ENCODE results near the gene NSMCE1. TPM values are rescaled to one million over a fixed set of nuclear protein-coding genes. Genes with fewer than 3 reads are reported as not detected.
A peak's percentile ranks its signal among the peaks of the same experiment; 100 is the strongest.
"Not testable (repeated sequence)": the region's sequence is repeated elsewhere in the genome, so short reads cannot be mapped to it uniquely, and the experiment has no call there.

NSMCE1 gene
- total and polyA plus RNA-seq, 4 experiments from 2014 or later: 66.6 to 202 (median 106) TPM

DNA sequence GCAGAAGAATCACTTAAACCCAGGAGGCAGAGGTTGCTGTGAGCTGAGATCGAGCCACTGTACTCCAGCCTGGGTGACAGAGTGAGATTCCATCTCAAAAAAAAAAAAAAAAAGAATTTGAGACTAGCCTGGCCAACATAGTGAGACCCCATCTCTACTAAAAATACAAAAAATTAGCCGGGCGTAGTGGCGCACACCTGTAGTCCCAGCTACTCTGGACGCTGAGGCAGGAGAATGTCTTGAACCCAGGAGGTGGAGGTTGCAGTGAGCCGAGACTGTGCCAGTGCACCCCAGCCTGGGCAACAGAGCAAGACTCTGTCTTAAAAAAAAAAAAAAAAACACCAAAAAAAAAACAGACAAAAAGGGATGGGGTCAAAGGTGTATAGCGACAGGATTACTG is 4.1 kb upstream of the NSMCE1 start:
- peaks cover 16% of the 10 kb centered on the region for H3K4me1 ChIP-seq (ENCODE audit: insufficient read depth, low read length)
- H3K4me3 ChIP-seq (ENCODE audit: low read length in 2 of 2); H3K9me3 Mint-ChIP-seq; H3K36me3 ChIP-seq (ENCODE audit: insufficient read depth, low read length); DNase-seq; H3K27me3 Mint-ChIP-seq; intact Hi-C loops (cut with micrococcal nuclease); H3K4me3 Mint-ChIP-seq; H3K9me3 ChIP-seq (ENCODE audit: control insufficient read depth in 1 of 2, low read length in 2 of 2); H3K27me3 ChIP-seq (ENCODE audit: insufficient read depth, low read length); H3K36me3 Mint-ChIP-seq; H3K27ac ChIP-seq (ENCODE audit: low read depth, low read length): not testable (repeated sequence)
- ChIA-PET CTCF (ENCODE audit: partially characterized antibody) (interaction anchor here (0.7 to 9.1 kb wide), 4 partner anchors 16 to 94 kb away, joined by 4 to 58 read pairs (median 6); no protein-coding TSS in a partner anchor), POLR2A (ENCODE audit: partially characterized antibody) (interaction anchor here (0.6 to 3.1 kb wide), 5 partner anchors 9 to 100 kb away, joined by 3 to 13 read pairs (median 3); no protein-coding TSS in a partner anchor)
- Mint-ChIP-seq H3K27ac (peak overlapping the region in 2 of 7 donors; percentile 56 to 76), H3K4me1 (peaks cover 10 to 46% (median 32%) of the 10 kb centered on the region in 4 donors)

DNA sequence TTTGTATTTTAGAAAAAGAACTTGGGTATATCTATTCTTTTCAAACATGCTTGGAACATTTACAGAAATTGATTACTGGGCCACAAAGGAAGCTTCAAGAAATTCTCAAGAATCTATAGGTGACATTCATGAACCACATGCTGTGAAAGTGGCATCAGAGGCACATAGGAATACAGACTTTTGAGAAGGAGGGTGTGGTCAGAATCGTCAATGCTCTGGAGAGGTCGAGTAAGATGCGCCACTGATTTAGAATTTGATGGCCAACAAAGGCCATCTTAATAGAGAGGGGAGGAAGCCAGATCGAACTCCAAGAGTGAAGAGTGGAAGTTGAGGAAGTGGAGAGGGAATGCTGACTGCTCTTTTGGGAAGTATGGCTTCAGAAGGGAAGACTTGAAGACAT is 3.5 kb upstream of the NSMCE1 start:
- CTCF ChIA-PET (ENCODE audit: partially characterized antibody): interaction anchor here (0.7 to 9.1 kb wide), 4 partner anchors 16 to 36 kb away, joined by 3 to 58 read pairs (median 4); no protein-coding TSS in a partner anchor

DNA sequence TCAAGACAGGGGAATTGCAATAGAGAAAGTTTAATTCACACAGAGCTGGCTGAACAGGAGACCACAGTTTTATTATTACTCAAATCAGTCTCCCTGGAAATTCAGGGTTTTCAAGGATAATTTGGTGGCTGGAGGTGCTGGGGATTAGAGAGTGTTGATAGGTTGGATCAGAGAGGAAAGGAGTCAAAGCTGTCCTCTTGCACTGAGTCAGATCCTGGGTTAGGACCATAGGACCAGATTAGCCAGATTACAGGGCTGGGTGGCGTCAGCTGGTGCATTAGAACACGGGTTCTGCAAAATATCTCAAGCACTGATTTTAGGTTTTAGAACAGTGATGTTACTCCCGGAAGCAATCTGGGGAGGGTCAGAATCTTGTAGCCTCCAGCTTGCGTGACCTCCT is 1.8 kb upstream of the NSMCE1 start:
- CTCF ChIA-PET (ENCODE audit: partially characterized antibody): interaction anchor here (0.7 to 9.1 kb wide), 4 partner anchors 27 to 91 kb away, joined by 3 to 58 read pairs (median 6); no protein-coding TSS in a partner anchor
- DNase-seq: no peak
- H3K27ac ChIP-seq (ENCODE audit: low read depth, low read length): no peak overlapping the region
- H3K4me1 ChIP-seq (ENCODE audit: insufficient read depth, low read length): peaks cover 26% of the 10 kb centered on the region
- H3K36me3 Mint-ChIP-seq: peaks cover 3 to 8% of the 10 kb centered on the region in 2 donors
- H3K9me3 Mint-ChIP-seq: no peaks in the 10 kb centered on the region
- POLR2A ChIA-PET (ENCODE audit: partially characterized antibody): interaction anchor here (1.1 to 4.5 kb wide), 3 partner anchors 34 to 97 kb away, joined by 3 to 62 read pairs (median 10); no protein-coding TSS in a partner anchor
- peak overlapping the region in 1 of 8 donors; percentile 46 for H3K4me3 Mint-ChIP-seq
- H3K4me1 Mint-ChIP-seq: peaks cover 17 to 61% (median 44%) of the 10 kb centered on the region in 4 donors
- no peaks in the 10 kb centered on the region for H3K9me3 ChIP-seq (ENCODE audit: control insufficient read depth in 1 of 2, low read length in 2 of 2)
- H3K4me3 ChIP-seq (ENCODE audit: low read length in 2 of 2): no peak overlapping the region
- H3K27me3 ChIP-seq (ENCODE audit: insufficient read depth, low read length): no peaks in the 10 kb centered on the region
- intact Hi-C loops (cut with micrococcal nuclease): no loop called here
- H3K27me3 Mint-ChIP-seq: no peaks in the 10 kb centered on the region
- no peaks in the 10 kb centered on the region for H3K36me3 ChIP-seq (ENCODE audit: insufficient read depth, low read length)
- H3K27ac Mint-ChIP-seq: peak overlapping the region in 4 of 7 donors; percentile 32 to 99 (median 84)

More for the DNA sequence above, 3.5 kb upstream of the NSMCE1 start:
- DNase-seq: no peak
- no peaks in the 10 kb centered on the region for H3K27me3 ChIP-seq (ENCODE audit: insufficient read depth, low read length)
- H3K9me3 Mint-ChIP-seq: no peaks in the 10 kb centered on the region
- intact Hi-C loops (cut with micrococcal nuclease): no loop called here
- no peak overlapping the region for H3K4me3 ChIP-seq (ENCODE audit: low read length in 2 of 2)
- H3K4me3 Mint-ChIP-seq: no peak overlapping the region
- POLR2A ChIA-PET (ENCODE audit: partially characterized antibody): interaction anchor here (0.6 to 1.3 kb wide), 3 partner anchors 9 to 98 kb away, joined by 3 to 4 read pairs (median 3); no protein-coding TSS in a partner anchor
- peak overlapping the region in 6 of 7 donors; percentile 7 to 90 (median 60) for H3K27ac Mint-ChIP-seq
- H3K27ac ChIP-seq (ENCODE audit: low read depth, low read length): no peak overlapping the region
- peaks cover 12 to 52% (median 37%) of the 10 kb centered on the region in 4 donors for H3K4me1 Mint-ChIP-seq
- no peaks in the 10 kb centered on the region for H3K36me3 ChIP-seq (ENCODE audit: insufficient read depth, low read length)
- peaks cover 22% of the 10 kb centered on the region for H3K4me1 ChIP-seq (ENCODE audit: insufficient read depth, low read length)
- no peaks in the 10 kb centered on the region for H3K9me3 ChIP-seq (ENCODE audit: control insufficient read depth in 1 of 2, low read length in 2 of 2)
- peaks cover 0 to 8% of the 10 kb centered on the region in 2 donors for H3K36me3 Mint-ChIP-seq
- H3K27me3 Mint-ChIP-seq: no peaks in the 10 kb centered on the region

DNA sequence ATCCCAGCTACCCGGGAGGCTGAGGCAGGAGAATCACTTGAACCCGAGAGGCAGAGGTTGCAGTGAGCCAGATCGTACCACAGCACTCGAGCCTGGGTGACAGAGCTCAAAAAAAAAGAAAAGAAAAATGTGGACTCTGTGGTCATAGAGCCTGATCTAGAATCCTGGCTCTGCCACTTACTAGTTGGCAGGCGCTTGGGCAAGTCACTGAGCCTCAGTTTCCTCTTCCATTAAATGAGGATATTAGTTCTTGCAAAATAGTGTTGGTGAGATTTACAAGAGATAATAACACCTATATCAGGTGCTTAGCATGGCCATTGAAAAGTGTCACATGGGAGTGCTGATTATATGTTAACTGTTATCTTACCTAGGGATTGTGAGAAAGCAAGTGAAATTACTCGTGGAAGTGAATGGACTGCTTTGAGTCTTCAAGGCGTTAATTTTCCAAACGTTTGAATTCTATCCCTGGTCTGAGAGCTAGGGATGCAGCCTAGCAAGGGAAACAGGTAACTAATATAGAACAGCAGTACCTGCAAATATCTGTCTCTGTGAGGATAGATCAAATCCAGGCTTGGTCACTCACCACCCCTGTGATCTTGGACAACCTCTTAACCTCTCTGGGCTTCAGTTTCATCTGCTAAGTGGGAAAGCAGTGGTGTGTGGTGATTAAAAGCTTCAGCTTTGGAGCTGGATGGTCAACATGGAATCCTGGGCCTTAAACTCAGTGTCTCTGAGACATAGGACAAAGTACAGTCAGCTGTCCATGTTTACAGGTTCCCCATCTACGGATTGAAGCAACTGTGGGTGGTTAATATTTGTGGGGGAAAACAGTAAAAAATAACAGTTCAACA is 953 bp upstream of the NSMCE1 start:
- Mint-ChIP-seq H3K4me3 (peak overlapping the region; percentile 95 to 100 (median 98)), H3K27ac (peak overlapping the region; percentile 94 to 99 (median 99)), H3K9me3 (no peaks in the 10 kb centered on the region), H3K36me3 (peaks cover 3 to 8% of the 10 kb centered on the region in 2 donors), H3K27me3 (no peaks in the 10 kb centered on the region), H3K4me1 (peaks cover 20 to 66% (median 48%) of the 10 kb centered on the region in 4 donors)
- H3K9me3 ChIP-seq (ENCODE audit: control insufficient read depth in 1 of 2, low read length in 2 of 2): no peaks in the 10 kb centered on the region
- DNase-seq: no peak
- POLR2A ChIA-PET (ENCODE audit: partially characterized antibody): interaction anchor here (1.2 to 4.5 kb wide), 6 partner anchors 15 to 98 kb away, joined by 5 to 62 read pairs (median 10); no protein-coding TSS in a partner anchor
- H3K27me3 ChIP-seq (ENCODE audit: insufficient read depth, low read length): no peaks in the 10 kb centered on the region
- H3K4me3 ChIP-seq (ENCODE audit: low read length in 2 of 2): peak overlapping the region; percentile 74 to 89
- H3K27ac ChIP-seq (ENCODE audit: low read depth, low read length): peak overlapping the region; percentile 86
- intact Hi-C loops (cut with micrococcal nuclease): loop anchor here (10.0 kb wide), 1 partner anchor 45 kb away; the partner anchor contains the start of gene IL4R
- peaks cover 26% of the 10 kb centered on the region for H3K4me1 ChIP-seq (ENCODE audit: insufficient read depth, low read length)
- CTCF ChIA-PET (ENCODE audit: partially characterized antibody): interaction anchor here (1.0 to 9.1 kb wide), 4 partner anchors 26 to 98 kb away, joined by 3 to 58 read pairs (median 5); no protein-coding TSS in a partner anchor
- H3K36me3 ChIP-seq (ENCODE audit: insufficient read depth, low read length): no peaks in the 10 kb centered on the region

DNA sequence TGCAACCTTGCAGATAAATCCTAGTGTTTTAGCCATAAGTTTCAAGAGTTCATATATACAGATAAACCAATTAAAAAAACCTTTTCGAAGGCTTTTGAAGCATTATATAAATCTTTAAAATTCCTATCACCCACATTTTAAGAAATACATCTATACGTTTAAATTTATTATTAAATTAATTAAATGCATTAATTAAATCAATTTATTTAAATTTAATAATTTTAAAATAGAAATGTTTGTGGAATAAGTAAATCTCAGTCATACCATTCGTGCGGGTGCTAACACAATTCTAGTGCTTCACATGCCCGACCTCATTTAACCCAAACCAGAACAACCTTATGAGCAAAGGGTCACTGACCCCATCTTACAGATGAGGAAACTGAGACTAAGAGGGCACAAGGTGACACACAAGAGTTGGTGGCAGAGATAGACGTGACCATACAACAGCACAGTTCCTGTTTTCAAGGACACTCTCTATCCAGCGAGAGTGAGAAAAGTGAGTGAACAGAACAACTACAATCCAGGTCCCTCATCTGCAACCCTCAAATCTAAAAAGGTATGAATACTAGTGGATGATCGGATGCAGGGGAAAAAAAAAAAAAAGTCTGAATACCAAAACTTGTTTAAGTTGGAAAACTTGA is 1.4 kb downstream of the NSMCE1 start:
- Histone ChIP-seq H3K27ac (ENCODE audit: low read depth, low read length) (no peak overlapping the region), H3K36me3 (ENCODE audit: insufficient read depth, low read length) (no peaks in the 10 kb centered on the region), H3K4me3 (ENCODE audit: low read length in 2 of 2) (no peak overlapping the region), H3K27me3 (ENCODE audit: insufficient read depth, low read length) (no peaks in the 10 kb centered on the region), H3K4me1 (ENCODE audit: insufficient read depth, low read length) (peaks cover 29% of the 10 kb centered on the region), H3K9me3 (ENCODE audit: control insufficient read depth in 1 of 2, low read length in 2 of 2) (no peaks in the 10 kb centered on the region)
- CTCF ChIA-PET (ENCODE audit: partially characterized antibody): no interaction called here
- DNase-seq: no peak
- peak overlapping the region in 5 of 7 donors; percentile 37 to 99 (median 99) for H3K27ac Mint-ChIP-seq
- H3K27me3 Mint-ChIP-seq: no peaks in the 10 kb centered on the region
- peak overlapping the region; percentile 95 to 100 (median 98) for H3K4me3 Mint-ChIP-seq
- POLR2A ChIA-PET (ENCODE audit: partially characterized antibody): interaction anchor here (0.8 to 4.5 kb wide), 6 partner anchors 23 to 93 kb away, joined by 3 to 62 read pairs (median 6); no protein-coding TSS in a partner anchor
- intact Hi-C loops (cut with micrococcal nuclease): loop anchor here (10.0 kb wide), 1 partner anchor 48 kb away; the partner anchor contains the start of gene IL4R
- peaks cover 11 to 18% of the 10 kb centered on the region in 2 donors for H3K36me3 Mint-ChIP-seq
- peaks cover 27 to 68% (median 53%) of the 10 kb centered on the region in 4 donors for H3K4me1 Mint-ChIP-seq
- no peaks in the 10 kb centered on the region for H3K9me3 Mint-ChIP-seq

DNA sequence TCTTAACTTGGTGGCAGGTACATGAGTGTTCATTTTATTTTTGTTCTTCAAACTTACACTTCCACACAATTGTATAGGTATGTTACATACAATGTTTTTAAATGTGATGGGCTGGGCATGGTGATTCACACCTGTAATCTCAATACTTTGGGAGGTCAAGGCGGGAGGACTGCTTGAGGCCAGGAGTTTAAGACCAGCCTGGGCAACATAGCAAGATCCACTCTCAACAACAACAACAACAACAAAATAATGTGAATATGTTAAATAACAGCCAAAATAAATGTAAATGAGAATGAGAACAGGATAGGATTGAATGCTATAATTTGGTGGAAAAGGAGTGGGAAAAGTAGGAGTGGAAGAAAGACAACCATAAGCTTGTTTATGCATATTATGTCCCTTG is 2.6 kb downstream of the NSMCE1 start:
- ChIA-PET CTCF (ENCODE audit: partially characterized antibody) (interaction anchor here (3.1 kb wide), 1 partner anchor 32 kb away, joined by 14 read pairs; no protein-coding TSS in a partner anchor), POLR2A (ENCODE audit: partially characterized antibody) (interaction anchor here (0.6 kb wide), 1 partner anchor 23 kb away, joined by 3 read pairs; no protein-coding TSS in a partner anchor)
- Mint-ChIP-seq H3K4me3 (peak overlapping the region in 2 of 8 donors; percentile 41 to 53), H3K4me1 (peaks cover 32 to 71% (median 52%) of the 10 kb centered on the region in 4 donors), H3K27me3 (no peaks in the 10 kb centered on the region), H3K27ac (peak overlapping the region in 5 of 7 donors; percentile 1 to 69 (median 37)), H3K36me3 (peaks cover 11 to 19% of the 10 kb centered on the region in 2 donors), H3K9me3 (no peaks in the 10 kb centered on the region)
- Histone ChIP-seq H3K27ac (ENCODE audit: low read depth, low read length) (no peak overlapping the region), H3K4me3 (ENCODE audit: low read length in 2 of 2) (no peak overlapping the region), H3K4me1 (ENCODE audit: insufficient read depth, low read length) (peaks cover 29% of the 10 kb centered on the region), H3K36me3 (ENCODE audit: insufficient read depth, low read length) (no peaks in the 10 kb centered on the region), H3K9me3 (ENCODE audit: control insufficient read depth in 1 of 2, low read length in 2 of 2) (no peaks in the 10 kb centered on the region), H3K27me3 (ENCODE audit: insufficient read depth, low read length) (no peaks in the 10 kb centered on the region)
- intact Hi-C loops (cut with micrococcal nuclease): loop anchor here (10.0 kb wide), 1 partner anchor 49 kb away; the partner anchor contains the start of gene IL4R
- DNase-seq: no peak

Measured in CD4-positive, alpha-beta memory T cell (primary cell).